Tibial nerve (tissue), 4 donors: ENCODE measurements around the gene NEDD4L. TPM values are rescaled to one million over a fixed set of nuclear protein-coding genes. Genes with fewer than 3 reads are reported as not detected.

Experiments used
- DNase-seq, 2 donors: peaks; one replicate each; pipeline ENCODE4 v3.0.0-alpha.2; 2019; ENCODE audit warnings: low spot score in 2 of 2
- H3K27ac ChIP-seq, 4 donors: fragments of 200-600 bp; sonication (generic) in 3 of 4; one replicate each; pipeline ENCODE4 v1.5.1; 2017 to 2019; ENCODE audit warnings: mild to moderate bottlenecking in 1 of 4
- H3K27me3 ChIP-seq, 2 donors: fragments of 200-600 bp; sonication (generic) in 1 of 2; one replicate each; pipeline versions ENCODE4 v1.5.1 to v1.6.0; 2017 to 2019
- H3K36me3 ChIP-seq, 3 donors: fragments of 200-600 bp; sonication (generic); one replicate each; pipeline ENCODE4 v1.5.1; 2018 to 2019
- H3K4me1 ChIP-seq, 4 donors: fragments of 200-600 bp; sonication (generic) in 3 of 4; one replicate each; pipeline ENCODE4 v1.5.1; 2017 to 2019
- H3K4me3 ChIP-seq, 4 donors: fragments of 200-600 bp; sonication (generic) in 3 of 4; one replicate each; pipeline ENCODE4 v1.5.1; 2017 to 2019; ENCODE audit warnings: mild to moderate bottlenecking in 1 of 4, moderate library complexity in 1 of 4
- H3K9me3 ChIP-seq, 4 donors: fragments of 200-600 bp; sonication (generic) in 3 of 4; one replicate each; pipeline ENCODE4 v1.5.1; 2017 to 2019
- EP300 ChIP-seq, 2 donors: sonication (generic); formaldehyde crosslinking; IDR thresholded peaks; one replicate each; pipeline ENCODE4 v1.6.1; 2017; ENCODE audit warnings: antibody characterized with exemption in 2 of 2, mild to moderate bottlenecking in 1 of 2
- POLR2A ChIP-seq, 2 donors: fragments of 450-650 bp; IDR thresholded peaks; one replicate each; pipeline ENCODE4 v1.6.1; 2017; ENCODE audit warnings: antibody characterized with exemption in 2 of 2, mild to moderate bottlenecking in 2 of 2, moderate library complexity in 2 of 2
- WGBS, 2 donors: methylation state at CpG; one replicate each; pipeline ENCODE4 v1.1.5; 2018; 5-methylcytosine and 5-hydroxymethylcytosine counted together
- total RNA-seq, 4 donors: library from RNA; depleted of rRNA; stranded (reverse); fragments of >200 nt; gene quantifications; one replicate each; pipeline ENCODE4 v1.1.0, GENCODE V29; 2016
- TF ChIP-seq, protein P1 (sequence below), 5 experiments: fragments of 200-600 bp in 3 of 5; fragments of 450-650 bp in 2 of 5; sonication (generic) in 3 of 5; IDR thresholded peaks; one replicate each; pipeline ENCODE4 v1.5.1; 2016 to 2019; ENCODE audit warnings: antibody characterized with exemption in 5 of 5, mild to moderate bottlenecking in 3 of 5, moderate library complexity in 2 of 5

The NEDD4L gene
- total RNA-seq, 4 donors from 2014 or later, result 15.3 to 59.9 (median 26.8) TPM

DNA sequence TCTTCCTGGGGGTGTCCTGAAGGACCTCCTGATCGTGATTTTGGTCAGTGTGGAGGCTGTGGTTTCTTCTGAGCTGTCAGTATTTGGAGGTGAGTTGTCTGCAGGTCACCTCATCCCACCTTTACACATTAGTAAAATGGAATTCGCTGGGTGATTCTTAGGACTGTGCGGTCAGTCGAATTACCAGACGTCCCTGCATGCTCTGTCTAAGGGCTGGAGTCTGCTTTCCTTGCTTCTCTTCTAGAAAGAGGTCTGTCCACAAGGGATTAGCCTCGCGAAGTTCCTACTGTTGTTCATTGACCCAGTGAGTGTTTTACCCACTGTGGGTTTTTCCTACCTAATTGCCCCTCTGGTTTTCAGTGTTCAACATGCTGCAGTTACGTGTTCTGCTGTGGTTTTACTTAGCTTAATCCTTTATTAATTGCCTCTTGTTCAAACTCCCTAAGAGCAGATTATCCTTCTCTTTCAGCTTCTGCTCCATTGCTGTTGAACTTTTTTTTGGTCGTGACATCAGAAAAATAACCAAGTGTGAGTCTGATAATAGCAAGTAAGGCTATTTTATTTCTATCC lies 183.4 kb downstream of the NEDD4L start:
- Histone ChIP-seq H3K27ac (no peak overlapping the region), H3K4me1 (peaks cover 0 to 25% (median 13%) of the 10 kb centered on the region in 4 donors), H3K27me3 (no peaks in the 10 kb centered on the region), H3K36me3 (no peaks in the 10 kb centered on the region), H3K9me3 (no peaks in the 10 kb centered on the region), H3K4me3 (no peak overlapping the region)
- WGBS, 2 donors, result 90 to 94% methylated on average over 9 of the region's 9 CpGs
- TF ChIP-seq EP300 (IDR thresholded peaks at IDR 0.05) (no peak), POLR2A (IDR thresholded peaks at IDR 0.05) (no peak)
- DNase-seq, result no peak

DNA sequence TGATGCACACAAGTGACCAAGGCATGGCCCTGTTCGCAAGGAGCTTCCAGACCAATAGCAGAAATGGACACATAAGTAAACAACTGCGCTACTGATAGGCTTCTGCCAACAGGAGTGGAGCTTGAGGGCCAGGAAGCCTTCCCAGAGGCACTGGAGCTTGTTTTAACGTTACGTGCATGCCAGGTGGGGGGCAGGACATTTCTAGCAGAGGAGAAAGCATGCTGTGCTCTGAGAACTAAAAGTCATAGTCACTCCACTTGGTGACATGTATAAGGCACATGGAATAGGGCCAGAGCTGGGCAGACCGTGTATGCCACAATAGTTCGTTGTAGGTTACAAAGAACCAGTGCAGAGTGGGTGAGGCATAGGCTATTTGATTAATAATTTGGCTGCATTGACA lies 184.2 kb downstream of the NEDD4L start:
- peaks cover 0 to 2% (median 0%) of the 10 kb centered on the region in 4 donors for H3K9me3 ChIP-seq
- H3K27me3 ChIP-seq, result no peaks in the 10 kb centered on the region
- H3K27ac ChIP-seq, result no peak overlapping the region
- WGBS, 2 donors, result 84 to 90% methylated on average over 6 of the region's 6 CpGs
- peaks cover 0 to 21% (median 10%) of the 10 kb centered on the region in 4 donors for H3K4me1 ChIP-seq
- TF ChIP-seq, protein P1, sequence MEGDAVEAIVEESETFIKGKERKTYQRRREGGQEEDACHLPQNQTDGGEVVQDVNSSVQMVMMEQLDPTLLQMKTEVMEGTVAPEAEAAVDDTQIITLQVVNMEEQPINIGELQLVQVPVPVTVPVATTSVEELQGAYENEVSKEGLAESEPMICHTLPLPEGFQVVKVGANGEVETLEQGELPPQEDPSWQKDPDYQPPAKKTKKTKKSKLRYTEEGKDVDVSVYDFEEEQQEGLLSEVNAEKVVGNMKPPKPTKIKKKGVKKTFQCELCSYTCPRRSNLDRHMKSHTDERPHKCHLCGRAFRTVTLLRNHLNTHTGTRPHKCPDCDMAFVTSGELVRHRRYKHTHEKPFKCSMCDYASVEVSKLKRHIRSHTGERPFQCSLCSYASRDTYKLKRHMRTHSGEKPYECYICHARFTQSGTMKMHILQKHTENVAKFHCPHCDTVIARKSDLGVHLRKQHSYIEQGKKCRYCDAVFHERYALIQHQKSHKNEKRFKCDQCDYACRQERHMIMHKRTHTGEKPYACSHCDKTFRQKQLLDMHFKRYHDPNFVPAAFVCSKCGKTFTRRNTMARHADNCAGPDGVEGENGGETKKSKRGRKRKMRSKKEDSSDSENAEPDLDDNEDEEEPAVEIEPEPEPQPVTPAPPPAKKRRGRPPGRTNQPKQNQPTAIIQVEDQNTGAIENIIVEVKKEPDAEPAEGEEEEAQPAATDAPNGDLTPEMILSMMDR (IDR thresholded peaks at IDR 0.05), result no peak
- TF ChIP-seq EP300 (IDR thresholded peaks at IDR 0.05) (no peak), POLR2A (IDR thresholded peaks at IDR 0.05) (no peak)
- H3K36me3 ChIP-seq, result no peaks in the 10 kb centered on the region
- no peak overlapping the region for H3K4me3 ChIP-seq
- DNase-seq, result no peak

DNA sequence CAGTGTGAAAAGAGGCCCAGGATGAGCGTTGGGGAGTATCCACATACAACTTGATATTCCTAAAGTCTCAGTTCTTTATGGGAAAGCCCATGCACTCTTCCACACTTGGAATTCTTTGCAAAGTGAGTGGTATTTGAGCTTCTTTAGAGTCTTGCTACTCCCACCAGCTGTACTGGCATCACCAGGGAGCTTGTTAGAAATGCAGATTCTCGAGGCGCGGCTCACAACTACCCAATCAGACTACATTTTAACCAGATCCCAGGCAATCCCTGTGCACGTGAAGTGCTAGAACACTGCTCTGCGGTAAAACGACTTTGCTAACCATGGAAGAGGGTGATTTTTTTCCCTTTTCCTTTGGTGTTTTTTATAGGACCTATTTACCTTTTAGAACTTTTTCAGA lies 184.7 kb downstream of the NEDD4L start:
- Histone ChIP-seq H3K9me3 (peaks cover 0 to 4% (median 0%) of the 10 kb centered on the region in 4 donors), H3K27ac (no peak overlapping the region), H3K27me3 (no peaks in the 10 kb centered on the region), H3K36me3 (no peaks in the 10 kb centered on the region), H3K4me1 (peaks cover 0 to 15% (median 8%) of the 10 kb centered on the region in 4 donors), H3K4me3 (no peak overlapping the region)
- WGBS, 2 donors, result 83 to 85% methylated on average over 7 of the region's 7 CpGs
- DNase-seq, result no peak
- TF ChIP-seq POLR2A (IDR thresholded peaks at IDR 0.05) (no peak), EP300 (IDR thresholded peaks at IDR 0.05) (no peak)
- TF ChIP-seq, protein P1 (IDR thresholded peaks at IDR 0.05), result no peak

DNA sequence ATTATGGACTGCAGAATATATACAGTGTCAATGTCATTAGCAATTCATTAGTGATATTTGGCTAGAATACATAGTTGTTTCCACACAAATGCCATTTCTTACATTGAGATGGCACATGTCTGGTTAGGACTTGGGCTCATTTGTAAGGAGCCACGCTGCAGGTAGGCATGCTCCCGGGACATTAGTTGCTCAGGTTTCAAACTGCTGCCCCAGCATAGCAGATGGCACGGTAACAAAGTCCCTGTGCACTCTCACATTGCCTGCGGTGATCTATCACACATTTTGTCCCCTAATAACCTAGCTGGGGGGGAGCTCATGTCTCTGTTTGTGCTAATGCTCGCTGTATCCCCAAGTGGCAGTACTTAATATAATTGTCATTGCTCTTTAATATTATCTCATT lies 185.1 kb downstream of the NEDD4L start:
- Histone ChIP-seq H3K4me1 (peaks cover 0 to 11% (median 6%) of the 10 kb centered on the region in 4 donors), H3K27ac (no peak overlapping the region), H3K4me3 (no peak overlapping the region), H3K27me3 (no peaks in the 10 kb centered on the region), H3K9me3 (peaks cover 0 to 4% (median 0%) of the 10 kb centered on the region in 4 donors), H3K36me3 (no peaks in the 10 kb centered on the region)
- 88 to 92% methylated on average over 5 of the region's 5 CpGs for WGBS, 2 donors
- DNase-seq, result no peak
- TF ChIP-seq POLR2A (IDR thresholded peaks at IDR 0.05) (no peak), EP300 (IDR thresholded peaks at IDR 0.05) (no peak)
- TF ChIP-seq, protein P1 (IDR thresholded peaks at IDR 0.05), result no peak

DNA sequence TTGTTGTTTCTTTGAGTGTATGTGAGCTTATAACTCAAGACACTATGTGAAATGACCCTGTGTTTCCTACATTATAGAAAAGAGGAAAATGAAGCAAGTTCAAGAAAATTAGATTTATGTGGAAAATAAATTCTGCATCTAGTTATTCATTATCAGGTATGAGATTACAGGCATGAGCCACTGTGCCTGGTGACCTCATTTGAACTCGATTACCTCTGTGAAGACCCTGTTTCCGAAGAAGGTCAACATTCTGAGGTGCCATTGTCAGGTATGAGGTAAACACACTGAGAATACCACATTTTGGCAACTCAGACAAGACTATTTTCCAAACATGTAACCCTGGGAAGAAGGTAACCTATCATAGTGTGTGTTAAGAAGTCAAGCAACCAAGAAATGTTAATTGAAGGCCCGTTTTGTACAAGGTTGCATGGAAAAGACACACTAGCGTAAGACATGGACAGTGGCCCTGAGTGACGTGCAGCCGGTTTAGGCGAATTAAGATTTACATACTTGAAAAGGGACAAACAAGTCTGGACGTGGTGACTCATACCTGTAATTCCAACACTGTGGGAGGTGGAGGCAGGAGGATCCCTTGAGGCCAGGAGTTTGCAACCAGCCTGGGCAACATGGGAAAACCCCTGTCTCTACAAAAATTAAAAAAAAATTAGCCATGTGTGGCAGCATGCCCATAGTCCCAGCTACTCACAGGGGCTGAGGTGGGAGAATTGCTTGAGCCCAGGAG lies 186.6 kb downstream of the NEDD4L start:
- Histone ChIP-seq H3K27ac (no peak overlapping the region), H3K4me1 (no peaks in the 10 kb centered on the region)

More for the DNA sequence above, 186.6 kb downstream of the NEDD4L start:
- Histone ChIP-seq H3K27me3 (no peaks in the 10 kb centered on the region), H3K9me3 (peaks cover 0 to 4% (median 0%) of the 10 kb centered on the region in 4 donors), H3K4me3 (no peak overlapping the region), H3K36me3 (no peaks in the 10 kb centered on the region)
- 91 to 94% methylated on average over 8 of the region's 8 CpGs for WGBS, 2 donors
- DNase-seq, result no peak
- TF ChIP-seq POLR2A (IDR thresholded peaks at IDR 0.05), result no peak
- TF ChIP-seq EP300 (IDR thresholded peaks at IDR 0.05), result no peak
- TF ChIP-seq, protein P1 (IDR thresholded peaks at IDR 0.05), result no peak
